GM12865 (cell line): ENCODE measurements around the gene CLIC4.
"Not testable (repeated sequence)": the region's sequence is repeated elsewhere in the genome, so short reads cannot be mapped to it uniquely, and the experiment has no call there.

ENCODE experiments used
- DNase-seq: peaks from one replicate; pipeline ENCODE4 v3.0.0; 2010; ENCODE audit warnings: low read depth
- H3K4me3 ChIP-seq: 2 replicates; pipeline ENCODE4 v1.5.1; 2011; ENCODE audit warnings: mild to moderate bottlenecking, low read depth, low read length, control low read depth
- TF ChIP-seq, protein P1 (sequence below): IDR thresholded peaks from 2 replicates; pipeline ENCODE4 v1.5.1; 2011; ENCODE audit warnings: low read length, control low read depth, low read depth, inconsistent platforms; ENCODE audit not compliant: insufficient read depth; ENCODE audit errors: missing control alignments

Gene CLIC4

DNA sequence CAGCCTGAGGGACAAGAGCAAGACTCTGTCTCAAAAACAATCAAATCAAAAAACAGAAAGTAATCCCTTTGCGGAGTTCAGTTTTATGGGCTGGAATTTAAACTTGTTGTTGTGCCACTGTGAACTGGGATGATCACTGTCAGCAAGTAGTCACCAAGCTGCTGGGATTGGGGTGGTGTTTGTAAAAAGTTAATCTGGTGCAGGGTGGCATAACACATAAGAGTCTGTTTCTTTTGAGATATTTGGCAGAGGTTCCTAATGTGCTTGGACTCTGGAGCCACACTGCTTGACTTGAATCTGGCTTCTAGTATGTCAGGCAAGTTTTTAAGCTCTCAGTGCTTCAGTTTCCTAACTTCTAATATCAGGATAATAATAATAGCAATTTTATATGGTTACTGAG, 6.6 kb downstream of the CLIC4 start:
- H3K4me3 ChIP-seq, result no peak overlapping the region
- no peak for DNase-seq
- TF ChIP-seq, protein P1, sequence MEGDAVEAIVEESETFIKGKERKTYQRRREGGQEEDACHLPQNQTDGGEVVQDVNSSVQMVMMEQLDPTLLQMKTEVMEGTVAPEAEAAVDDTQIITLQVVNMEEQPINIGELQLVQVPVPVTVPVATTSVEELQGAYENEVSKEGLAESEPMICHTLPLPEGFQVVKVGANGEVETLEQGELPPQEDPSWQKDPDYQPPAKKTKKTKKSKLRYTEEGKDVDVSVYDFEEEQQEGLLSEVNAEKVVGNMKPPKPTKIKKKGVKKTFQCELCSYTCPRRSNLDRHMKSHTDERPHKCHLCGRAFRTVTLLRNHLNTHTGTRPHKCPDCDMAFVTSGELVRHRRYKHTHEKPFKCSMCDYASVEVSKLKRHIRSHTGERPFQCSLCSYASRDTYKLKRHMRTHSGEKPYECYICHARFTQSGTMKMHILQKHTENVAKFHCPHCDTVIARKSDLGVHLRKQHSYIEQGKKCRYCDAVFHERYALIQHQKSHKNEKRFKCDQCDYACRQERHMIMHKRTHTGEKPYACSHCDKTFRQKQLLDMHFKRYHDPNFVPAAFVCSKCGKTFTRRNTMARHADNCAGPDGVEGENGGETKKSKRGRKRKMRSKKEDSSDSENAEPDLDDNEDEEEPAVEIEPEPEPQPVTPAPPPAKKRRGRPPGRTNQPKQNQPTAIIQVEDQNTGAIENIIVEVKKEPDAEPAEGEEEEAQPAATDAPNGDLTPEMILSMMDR, result no peak

DNA sequence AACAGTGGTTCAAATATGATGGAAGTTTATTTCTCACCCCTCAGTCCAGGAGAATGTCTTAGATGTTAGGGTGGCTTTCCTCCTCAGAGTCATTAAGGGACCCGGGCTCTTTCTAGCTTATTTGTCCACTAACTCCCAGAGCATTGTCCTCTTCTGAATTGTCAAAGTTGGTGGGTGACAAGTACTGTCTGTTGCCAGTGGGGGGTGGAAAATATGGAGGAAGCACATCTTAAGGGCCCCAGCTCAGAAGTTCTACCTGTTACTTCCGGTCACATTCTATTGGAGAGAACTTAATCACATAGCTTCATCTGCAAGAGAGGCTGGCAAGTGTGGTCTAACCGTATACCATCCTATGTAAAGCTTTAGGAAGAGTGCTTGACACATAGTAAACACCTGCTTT, 7.1 kb downstream of the CLIC4 start:
- H3K4me3 ChIP-seq, result no peak overlapping the region
- no peak for DNase-seq
- TF ChIP-seq, protein P1, result no peak

DNA sequence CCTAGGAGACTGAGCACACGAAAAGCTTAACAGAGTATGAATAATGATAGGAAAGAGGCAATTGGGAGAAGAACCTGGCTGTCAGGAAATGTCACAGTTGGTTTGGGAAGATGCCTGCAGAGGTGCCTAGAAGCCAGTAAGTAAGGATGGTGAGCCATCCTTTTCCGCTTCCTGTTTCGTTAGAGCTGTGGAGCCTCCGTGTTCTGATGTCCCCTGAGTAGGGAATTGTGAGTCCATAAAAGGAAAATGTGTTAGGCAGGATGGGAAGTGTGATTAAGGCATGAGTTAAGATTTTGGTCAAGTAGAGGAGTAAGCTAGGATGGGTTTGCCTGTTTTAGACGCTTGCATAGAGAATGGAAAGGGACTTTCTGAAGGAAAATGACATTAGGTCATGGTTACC, 9.0 kb downstream of the CLIC4 start:
- no peak for DNase-seq
- no peak overlapping the region for H3K4me3 ChIP-seq
- TF ChIP-seq, protein P1, result no peak

DNA sequence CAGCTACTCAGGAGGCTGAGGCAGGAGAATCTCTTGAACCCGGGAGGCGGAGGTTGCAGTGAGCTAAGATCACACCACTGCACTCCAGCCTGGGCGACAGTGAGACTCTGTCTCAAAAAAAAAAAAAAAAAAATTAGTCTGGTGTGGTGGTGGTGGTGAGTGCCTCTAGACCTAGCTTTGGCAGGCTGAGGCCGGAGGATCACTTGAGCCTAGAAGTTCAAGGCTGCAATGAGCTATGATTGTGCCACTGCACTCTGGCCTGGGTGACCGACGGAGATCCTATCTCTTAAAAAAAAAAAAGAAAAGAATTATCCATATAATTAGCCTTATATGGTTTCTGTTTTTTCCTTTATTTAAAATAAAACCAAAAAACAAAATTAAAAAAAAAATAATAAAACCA, 10.1 kb downstream of the CLIC4 start:
- not testable (repeated sequence) for H3K4me3 ChIP-seq, DNase-seq

DNA sequence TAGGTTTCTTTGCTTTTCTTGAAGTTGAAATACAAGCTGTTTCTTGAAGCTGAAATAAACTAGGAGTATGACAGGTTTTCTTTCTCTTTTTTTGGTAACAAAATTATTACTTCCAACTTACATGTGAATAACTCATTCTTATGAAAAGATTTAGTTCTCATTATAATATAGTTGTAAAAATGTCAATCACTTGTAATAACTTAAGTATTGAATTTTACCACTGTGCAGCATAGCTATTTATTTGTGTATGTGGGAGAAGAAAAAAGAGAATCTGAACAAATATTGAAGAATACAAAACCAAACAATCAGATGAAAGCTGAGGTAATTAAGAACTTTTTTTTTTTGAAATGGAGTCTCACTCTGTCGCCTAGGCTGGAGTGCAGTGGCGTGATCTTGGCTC, 11.1 kb downstream of the CLIC4 start:
- DNase-seq, result no peak
- H3K4me3 ChIP-seq, result no peak overlapping the region

DNA sequence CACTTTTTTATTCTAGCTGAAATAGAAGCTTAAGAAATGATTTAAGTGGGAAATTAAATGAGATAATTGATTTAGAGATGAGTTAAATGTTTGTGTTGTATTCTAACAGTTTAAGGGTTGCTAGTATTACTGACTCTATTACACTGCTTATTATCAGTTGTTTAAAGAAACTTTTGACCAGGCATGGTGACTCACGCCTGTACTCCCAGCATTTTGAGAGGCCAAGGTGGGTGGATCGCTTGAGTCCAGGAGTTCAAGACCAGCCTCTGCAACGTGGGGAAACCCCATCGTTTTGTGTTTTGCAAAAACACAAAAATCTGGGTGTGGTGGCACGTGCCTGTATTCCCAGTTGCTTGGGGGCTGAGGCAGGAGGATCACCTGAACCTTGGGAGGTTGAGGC, 14.2 kb downstream of the CLIC4 start:
- TF ChIP-seq, protein P1, result no peak
- DNase-seq, result no peak
- H3K4me3 ChIP-seq, result no peak overlapping the region

More for the DNA sequence above, 11.1 kb downstream of the CLIC4 start:
- TF ChIP-seq, protein P1, result no peak

DNA sequence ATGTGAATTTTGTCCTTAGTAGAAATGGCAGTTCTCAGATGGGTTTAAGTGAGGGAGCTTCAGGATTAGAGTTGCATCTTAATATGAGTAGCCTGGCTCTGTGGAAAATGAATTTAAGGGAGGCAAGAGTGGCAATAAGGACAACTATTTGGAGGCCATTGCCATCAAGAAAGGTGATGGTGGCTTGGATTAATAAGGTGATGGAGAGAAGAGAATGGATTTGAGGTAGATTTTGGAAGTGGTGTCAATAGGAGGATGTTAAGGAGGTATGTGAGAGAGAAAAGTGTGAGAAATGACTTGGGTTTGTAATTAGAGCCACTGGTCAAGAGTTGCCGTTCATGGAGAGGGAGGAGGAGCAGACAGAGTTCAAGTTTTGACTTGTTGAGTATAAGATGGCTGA, 16.3 kb downstream of the CLIC4 start:
- H3K4me3 ChIP-seq, result no peak overlapping the region
- TF ChIP-seq, protein P1, result no peak
- no peak for DNase-seq
